Fibroblast of the aortic adventitia (primary cell): Measurements from ENCODE around the gene DSCAML1. TPM values are rescaled to one million over a fixed set of nuclear protein-coding genes. Genes with fewer than 3 reads are reported as not detected.

Experiments used
- DNase-seq: peaks from one replicate; pipeline ENCODE4 v3.0.0-alpha.2; 2010; ENCODE audit warnings: low read depth
- H3K4me3 ChIP-seq: 2 replicates; pipeline ENCODE4 v1.5.1; 2011; ENCODE audit warnings: low read depth, mild to moderate bottlenecking, control low read depth, low read length, moderate library complexity
- total RNA-seq: library from RNA; depleted of rRNA; stranded (reverse); fragments of >200 nt; gene quantifications from 2 replicates; pipeline ENCODE4 v1.2.3, GENCODE V29; 2012; ENCODE audit warnings: low replicate concordance
- TF ChIP-seq, protein P1 (sequence below): IDR thresholded peaks from 2 replicates; pipeline ENCODE4 v1.5.1; 2011; ENCODE audit warnings: mild to moderate bottlenecking, low read length, control low read depth, inconsistent platforms; ENCODE audit not compliant: insufficient read depth

Gene DSCAML1
- total RNA-seq, 1 donor = not detected

DNA sequence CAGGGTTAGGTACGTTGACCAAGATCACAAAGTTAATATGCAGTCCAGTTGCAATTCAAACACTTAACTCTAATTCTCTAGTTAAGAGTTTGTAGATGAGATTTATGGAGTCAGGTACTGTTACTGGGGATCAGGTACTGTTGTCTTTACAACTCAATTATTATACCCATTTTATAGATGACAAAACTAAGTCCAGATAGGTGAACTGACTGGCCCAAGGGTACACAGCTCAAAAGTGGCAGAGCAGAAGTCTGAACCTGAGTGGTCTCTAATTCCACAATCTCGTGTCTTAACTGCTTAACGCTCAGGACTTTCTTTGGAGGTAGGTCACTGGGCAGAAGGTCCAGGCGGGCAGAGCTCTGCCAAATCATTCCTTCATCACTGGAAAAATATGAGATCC, 77.5 kb downstream of the DSCAML1 start:
- TF ChIP-seq, protein P1, sequence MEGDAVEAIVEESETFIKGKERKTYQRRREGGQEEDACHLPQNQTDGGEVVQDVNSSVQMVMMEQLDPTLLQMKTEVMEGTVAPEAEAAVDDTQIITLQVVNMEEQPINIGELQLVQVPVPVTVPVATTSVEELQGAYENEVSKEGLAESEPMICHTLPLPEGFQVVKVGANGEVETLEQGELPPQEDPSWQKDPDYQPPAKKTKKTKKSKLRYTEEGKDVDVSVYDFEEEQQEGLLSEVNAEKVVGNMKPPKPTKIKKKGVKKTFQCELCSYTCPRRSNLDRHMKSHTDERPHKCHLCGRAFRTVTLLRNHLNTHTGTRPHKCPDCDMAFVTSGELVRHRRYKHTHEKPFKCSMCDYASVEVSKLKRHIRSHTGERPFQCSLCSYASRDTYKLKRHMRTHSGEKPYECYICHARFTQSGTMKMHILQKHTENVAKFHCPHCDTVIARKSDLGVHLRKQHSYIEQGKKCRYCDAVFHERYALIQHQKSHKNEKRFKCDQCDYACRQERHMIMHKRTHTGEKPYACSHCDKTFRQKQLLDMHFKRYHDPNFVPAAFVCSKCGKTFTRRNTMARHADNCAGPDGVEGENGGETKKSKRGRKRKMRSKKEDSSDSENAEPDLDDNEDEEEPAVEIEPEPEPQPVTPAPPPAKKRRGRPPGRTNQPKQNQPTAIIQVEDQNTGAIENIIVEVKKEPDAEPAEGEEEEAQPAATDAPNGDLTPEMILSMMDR = no peak
- H3K4me3 ChIP-seq = no peak overlapping the region
- no peak for DNase-seq

DNA sequence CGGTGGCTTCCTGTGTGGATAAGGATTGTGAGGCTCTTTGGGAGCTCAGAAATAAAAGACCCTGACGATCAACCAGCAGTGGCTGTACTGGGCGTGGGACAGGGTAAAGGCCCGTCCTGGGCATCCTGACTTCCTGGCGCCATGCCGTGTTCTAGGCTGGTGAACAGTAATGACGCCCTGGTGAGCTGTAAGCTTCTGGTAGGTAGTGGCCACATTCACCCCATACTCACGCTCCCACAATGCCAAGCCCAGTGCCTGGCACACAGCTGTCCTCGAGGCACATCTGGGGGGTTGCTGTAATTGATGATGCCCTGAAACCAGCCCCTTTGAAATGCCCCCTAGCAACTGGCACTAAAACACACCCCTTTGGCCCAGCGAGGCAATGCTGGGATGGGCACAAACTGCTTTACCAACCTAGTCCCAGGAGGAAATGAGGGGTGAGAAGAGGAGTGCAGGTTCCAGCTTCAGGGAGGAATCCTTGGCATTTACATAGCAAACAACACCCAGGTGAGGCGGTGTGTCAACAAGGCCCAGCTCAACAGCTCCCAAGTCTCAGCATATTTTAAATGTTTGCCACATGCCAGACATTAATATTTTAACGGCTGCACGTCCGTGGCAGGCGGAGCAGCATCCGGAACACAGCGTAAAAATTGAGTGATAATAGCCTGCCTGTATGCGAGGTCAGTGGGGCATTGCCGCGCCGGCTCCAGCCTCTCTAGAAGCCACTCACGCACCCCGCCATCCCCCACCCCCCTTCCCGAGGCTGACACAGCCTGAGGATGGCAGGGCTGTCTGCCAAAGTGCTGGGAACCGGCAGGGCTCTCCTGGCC, 79.3 kb downstream of the DSCAML1 start:
- TF ChIP-seq, protein P1 = no peak

DNA sequence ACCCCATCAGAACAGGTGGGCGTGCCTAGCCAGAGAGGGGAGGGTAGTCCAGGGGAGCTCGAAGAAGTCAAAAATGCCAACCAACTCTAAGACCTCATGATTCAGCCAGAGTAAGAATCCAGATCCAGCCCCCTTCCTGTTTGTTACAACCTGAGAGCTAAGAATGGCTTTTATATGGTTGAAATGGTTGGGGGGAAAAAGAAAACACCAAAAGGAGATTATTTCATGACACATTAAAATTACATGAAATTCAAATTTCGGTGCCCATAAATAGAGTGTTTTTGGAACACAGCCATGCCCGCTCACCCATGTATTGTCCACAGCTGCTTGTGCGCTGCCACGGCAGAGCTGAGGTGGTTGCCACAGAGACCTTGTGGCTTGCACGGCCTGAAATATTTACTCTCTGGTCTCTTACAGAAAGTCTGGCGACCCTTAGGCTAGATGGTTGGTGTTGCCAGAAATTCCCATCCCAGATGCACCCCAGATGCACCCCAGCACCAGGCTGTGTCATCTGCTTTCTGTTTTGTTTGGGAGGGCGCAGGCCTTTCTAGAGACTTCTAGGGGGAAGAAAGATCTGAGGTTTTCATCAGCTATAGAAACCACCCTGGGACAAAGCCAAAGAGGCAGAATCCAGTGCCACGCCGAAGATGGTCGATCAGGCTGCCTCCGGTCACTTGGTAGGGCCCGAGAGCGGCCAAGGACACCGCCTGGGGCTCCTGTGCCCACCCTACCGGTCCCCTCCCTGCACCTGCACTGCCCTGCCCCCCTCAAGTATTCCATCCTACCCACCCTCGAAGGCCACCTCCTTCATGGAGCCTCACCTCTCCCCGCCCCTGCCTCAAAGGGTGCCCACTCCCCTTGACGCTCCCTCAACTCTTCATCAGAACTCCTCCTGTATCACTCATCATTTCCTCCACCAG, 80.2 kb downstream of the DSCAML1 start:
- TF ChIP-seq, protein P1 = no peak
- no peak overlapping the region for H3K4me3 ChIP-seq
- DNase-seq = no peak

More for the DNA sequence above, 79.3 kb downstream of the DSCAML1 start:
- H3K4me3 ChIP-seq = no peak overlapping the region
- DNase-seq = no peak

DNA sequence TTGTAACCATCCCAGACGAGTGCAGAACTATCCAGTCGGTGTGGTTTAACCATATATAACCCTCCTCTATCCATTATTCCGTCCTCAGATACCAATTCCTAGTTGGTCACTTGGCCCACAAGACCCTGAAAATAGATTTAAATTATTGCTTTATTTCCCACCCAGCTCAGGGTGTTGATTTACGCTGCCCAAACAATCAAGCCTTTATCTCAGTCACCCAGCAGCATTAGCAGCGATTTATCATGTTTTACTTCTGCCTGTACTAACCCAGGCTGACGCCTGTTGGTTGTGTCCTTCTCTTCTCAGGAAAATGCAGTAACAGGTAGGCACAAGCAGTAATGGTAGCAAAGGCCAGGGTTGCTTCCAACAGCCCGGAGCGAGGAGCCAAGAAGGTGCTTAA, 81.2 kb downstream of the DSCAML1 start:
- no peak for DNase-seq
- TF ChIP-seq, protein P1 = no peak
- no peak overlapping the region for H3K4me3 ChIP-seq

DNA sequence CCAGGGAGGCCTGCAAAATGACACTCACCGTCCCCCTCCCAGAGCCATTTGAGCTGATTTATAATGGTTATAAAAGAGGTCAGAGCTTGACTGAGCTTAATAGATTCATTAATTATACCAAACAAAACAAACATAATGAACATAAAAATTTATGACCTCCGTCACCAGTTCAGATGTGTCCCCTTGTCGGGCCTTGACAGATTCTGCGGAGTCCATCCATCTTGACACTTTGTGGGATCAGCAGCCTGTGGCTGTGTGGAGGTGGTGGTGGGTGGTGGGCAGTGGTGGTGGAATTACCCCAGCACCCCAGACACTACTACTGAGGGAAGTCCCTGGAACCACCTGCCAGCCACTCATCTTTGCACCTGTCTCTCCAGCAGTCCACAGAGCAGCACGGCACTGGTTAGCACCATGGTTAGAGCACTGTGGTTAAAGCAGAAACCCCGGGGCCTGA, 83.5 kb downstream of the DSCAML1 start:
- TF ChIP-seq, protein P1 = no peak
- no peak overlapping the region for H3K4me3 ChIP-seq
- DNase-seq = no peak

DNA sequence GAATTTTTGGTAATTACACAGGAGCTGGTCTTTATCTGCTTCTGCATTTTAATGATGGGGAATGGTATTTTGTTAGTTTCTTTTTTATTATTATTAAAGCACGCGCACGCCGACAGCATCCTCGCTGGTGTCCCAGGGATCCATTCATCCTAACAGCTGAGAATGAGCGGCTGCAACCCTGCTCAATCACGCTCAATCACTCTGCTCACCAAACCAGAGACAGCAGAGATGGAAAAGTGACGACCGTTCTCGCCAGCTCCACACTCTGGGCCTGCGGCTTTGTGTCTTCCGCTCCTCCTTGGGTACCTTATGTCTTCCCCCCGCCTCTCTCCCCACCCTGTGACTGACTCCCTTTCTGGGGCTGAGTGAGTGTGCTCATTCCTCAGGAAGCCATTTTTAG, 84.5 kb downstream of the DSCAML1 start:
- H3K4me3 ChIP-seq = no peak overlapping the region
- DNase-seq = no peak
- TF ChIP-seq, protein P1 = no peak
